Memory B cell (primary cell): ENCODE measurements around the gene PIM3.

ENCODE experiments used
- ATAC-seq: fragments of 150-1000 bp; cut with Tn5 transposase; 2 replicates; pipeline ENCODE4 v1.10.0; 2021; ENCODE audit warnings: low read depth, mild to moderate bottlenecking, moderate library complexity
- DNase-seq, 2 donors: peaks; one replicate each; pipeline ENCODE4 v3.0.0; 2022; ENCODE audit warnings: low spot score in 2 of 2
- H3K27ac Mint-ChIP-seq: one replicate; pipeline ENCODE4 v1.8.0; 2022; ENCODE audit warnings: mild to moderate bottlenecking, moderate library complexity, mixed read lengths
- H3K27me3 Mint-ChIP-seq: one replicate; pipeline ENCODE4 v1.8.0; 2022; ENCODE audit warnings: mixed read lengths
- H3K36me3 Mint-ChIP-seq: one replicate; pipeline ENCODE4 v1.8.0; 2022; ENCODE audit warnings: mild to moderate bottlenecking, mixed read lengths
- H3K4me1 Mint-ChIP-seq: one replicate; pipeline ENCODE4 v1.8.0; 2022; ENCODE audit warnings: mixed read lengths
- H3K4me3 Mint-ChIP-seq: one replicate; pipeline ENCODE4 v1.8.0; 2022; ENCODE audit warnings: mild to moderate bottlenecking, moderate library complexity, mixed read lengths
- H3K9me3 Mint-ChIP-seq: one replicate; pipeline ENCODE4 v1.8.0; 2022; ENCODE audit warnings: mixed read lengths

The PIM3 gene

DNA sequence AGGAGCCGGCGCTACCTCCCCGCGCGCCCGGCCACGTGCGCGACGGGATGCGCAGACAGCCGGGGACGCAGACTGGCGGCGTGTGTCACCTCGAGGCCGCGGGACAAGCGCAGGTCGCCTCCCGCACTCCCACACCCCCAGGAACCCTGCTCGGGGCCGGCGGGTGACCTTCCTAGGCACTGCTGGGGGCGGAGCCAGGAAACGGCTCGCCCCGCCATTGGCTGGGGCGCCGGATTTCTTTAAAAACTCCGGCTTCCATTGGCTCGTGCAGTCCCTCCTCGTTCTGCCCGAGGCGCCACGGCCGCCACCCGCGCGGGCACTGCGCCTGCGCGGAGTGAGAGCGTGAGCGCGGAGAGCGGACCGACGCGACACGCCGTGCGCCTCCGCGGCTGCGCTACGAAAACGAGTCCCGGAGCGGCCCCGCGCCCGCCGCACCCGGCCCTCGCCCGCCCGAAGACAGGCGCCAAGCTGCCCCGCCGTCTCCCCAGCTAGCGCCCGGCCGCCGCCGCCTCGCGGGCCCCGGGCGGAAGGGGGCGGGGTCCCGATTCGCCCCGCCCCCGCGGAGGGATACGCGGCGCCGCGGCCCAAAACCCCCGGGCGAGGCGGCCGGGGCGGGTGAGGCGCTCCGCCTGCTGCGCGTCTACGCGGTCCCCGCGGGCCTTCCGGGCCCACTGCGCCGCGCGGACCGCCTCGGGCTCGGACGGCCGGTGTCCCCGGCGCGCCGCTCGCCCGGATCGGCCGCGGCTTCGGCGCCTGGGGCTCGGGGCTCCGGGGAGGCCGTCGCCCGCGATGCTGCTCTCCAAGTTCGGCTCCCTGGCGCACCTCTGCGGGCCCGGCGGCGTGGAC is at the start of gene PIM3:
Gene PIM3, plus strand, starts transcription at position 614 of the 846 bp plus-strand sequence. Its CDS starts 176 bp downstream, at position 790.
- Mint-ChIP-seq H3K9me3 (no peaks in the 10 kb centered on the region), H3K36me3 (peaks cover 4% of the 10 kb centered on the region), H3K27ac (peak within 1 kb of the TSS; percentile 96), H3K27me3 (no peaks in the 10 kb centered on the region), H3K4me3 (peak within 1 kb of the TSS; percentile 89), H3K4me1 (peaks cover 26% of the 10 kb centered on the region)
- DNase-seq (peak; percentile 91 to 93), ATAC-seq (peak; percentile 73)

GRCh38 chr22:49911881-49912625 is 48.5 kb upstream of the PIM3 start:
- no peak for DNase-seq
- H3K36me3 Mint-ChIP-seq: peaks cover 7% of the 10 kb centered on the region
- H3K4me1 Mint-ChIP-seq: peaks cover 3% of the 10 kb centered on the region
- H3K9me3 Mint-ChIP-seq: no peaks in the 10 kb centered on the region
- no peaks in the 10 kb centered on the region for H3K27me3 Mint-ChIP-seq
- no peak overlapping the region for H3K27ac Mint-ChIP-seq
- no peak overlapping the region for H3K4me3 Mint-ChIP-seq
- no peak for ATAC-seq

DNA sequence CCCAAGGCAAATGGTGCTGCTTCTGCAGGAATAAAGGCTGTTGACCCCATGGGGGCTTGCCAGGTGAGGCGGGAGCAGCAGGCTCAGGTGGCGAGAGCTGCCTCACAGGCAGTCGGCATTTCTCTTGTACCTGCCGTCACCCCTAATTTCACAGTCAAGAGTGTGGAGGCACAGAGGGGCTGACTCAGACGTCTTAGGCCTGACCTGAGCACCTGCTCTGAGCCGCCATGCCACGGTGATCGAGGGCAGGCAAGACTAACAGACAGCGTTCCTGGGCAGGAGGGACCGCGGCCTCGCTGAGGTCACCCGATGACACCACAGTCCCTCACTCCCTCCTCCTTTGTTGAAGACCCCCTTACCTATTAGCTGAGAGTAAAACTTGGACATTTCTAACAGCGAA is 47.5 kb upstream of the PIM3 start:
- no peaks in the 10 kb centered on the region for H3K9me3 Mint-ChIP-seq
- no peak for DNase-seq
- H3K27ac Mint-ChIP-seq: no peak overlapping the region
- no peak overlapping the region for H3K4me3 Mint-ChIP-seq
- ATAC-seq: no peak
- no peaks in the 10 kb centered on the region for H3K36me3 Mint-ChIP-seq
- no peaks in the 10 kb centered on the region for H3K27me3 Mint-ChIP-seq
- no peaks in the 10 kb centered on the region for H3K4me1 Mint-ChIP-seq

DNA sequence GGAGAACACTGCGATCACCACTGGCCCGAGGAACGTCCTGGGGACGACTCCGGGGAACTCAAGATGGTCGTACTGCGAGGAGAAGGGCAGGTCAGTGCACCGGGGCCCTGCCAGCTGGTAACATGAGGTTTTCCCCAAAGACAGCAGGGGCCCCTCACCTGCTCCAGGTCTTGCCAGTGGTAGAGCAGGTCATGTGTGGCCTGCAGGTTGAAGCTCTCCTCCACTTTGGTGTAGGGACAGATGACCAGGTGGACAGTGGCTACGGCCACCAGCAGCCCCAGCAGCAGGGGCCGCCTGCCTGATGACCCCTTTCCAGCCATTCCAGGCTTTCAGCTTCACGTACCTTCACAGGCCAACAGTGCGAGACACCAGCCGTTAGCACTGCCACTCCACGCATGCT is 47.1 kb upstream of the PIM3 start:
- H3K4me3 Mint-ChIP-seq: no peak overlapping the region
- H3K36me3 Mint-ChIP-seq: no peaks in the 10 kb centered on the region
- no peaks in the 10 kb centered on the region for H3K27me3 Mint-ChIP-seq
- no peak for DNase-seq
- H3K27ac Mint-ChIP-seq: no peak overlapping the region
- no peaks in the 10 kb centered on the region for H3K4me1 Mint-ChIP-seq
- ATAC-seq: no peak
- no peaks in the 10 kb centered on the region for H3K9me3 Mint-ChIP-seq

DNA sequence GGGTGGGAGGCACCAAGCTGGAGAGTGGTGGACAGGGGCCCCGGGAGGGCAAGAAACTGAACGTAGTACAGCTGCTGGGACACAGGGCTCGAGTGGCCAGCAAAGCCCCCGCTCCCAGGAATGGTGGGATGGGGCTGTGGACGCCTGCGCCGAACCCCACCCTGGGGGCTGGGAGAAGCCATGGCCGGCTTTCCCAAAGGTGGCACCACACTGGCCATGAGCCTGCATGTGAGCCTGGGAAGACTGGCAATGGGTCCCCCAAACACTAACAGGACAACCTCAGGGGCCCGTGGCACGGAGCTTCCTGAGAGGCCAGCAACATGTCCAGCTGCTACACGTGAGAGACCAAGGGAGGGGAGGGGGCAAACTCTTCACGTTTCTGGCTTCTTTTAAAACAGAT is 46.3 kb upstream of the PIM3 start:
- ATAC-seq: no peak
- no peaks in the 10 kb centered on the region for H3K4me1 Mint-ChIP-seq
- no peak overlapping the region for H3K4me3 Mint-ChIP-seq

DNA sequence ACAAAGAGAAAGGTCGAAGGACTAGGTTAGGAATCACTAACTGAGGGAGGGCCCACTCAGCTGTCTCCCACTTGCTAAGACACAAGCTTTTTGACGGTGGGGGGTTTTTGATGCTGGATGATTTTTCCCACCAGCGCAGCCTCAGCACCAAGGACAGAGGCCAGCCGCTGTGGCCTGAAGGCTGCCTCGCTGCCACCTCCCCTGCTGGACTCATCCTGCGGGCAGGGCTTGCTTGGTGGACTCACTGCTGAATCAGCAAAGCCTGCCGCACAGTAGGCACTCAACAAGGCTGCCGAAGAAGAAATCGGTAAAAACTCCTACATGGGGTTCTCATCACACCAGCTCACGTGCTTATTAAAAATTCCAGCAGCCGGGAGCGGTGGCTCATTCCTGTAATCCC is 45.0 kb upstream of the PIM3 start:
- Mint-ChIP-seq H3K36me3 (no peaks in the 10 kb centered on the region), H3K27ac (no peak overlapping the region), H3K27me3 (no peaks in the 10 kb centered on the region), H3K9me3 (no peaks in the 10 kb centered on the region), H3K4me1 (no peaks in the 10 kb centered on the region), H3K4me3 (no peak overlapping the region)
- DNase-seq (no peak), ATAC-seq (no peak)

More for the DNA sequence above, 46.3 kb upstream of the PIM3 start:
- H3K9me3 Mint-ChIP-seq: no peaks in the 10 kb centered on the region
- no peak for DNase-seq
- no peak overlapping the region for H3K27ac Mint-ChIP-seq
- H3K27me3 Mint-ChIP-seq: no peaks in the 10 kb centered on the region
- H3K36me3 Mint-ChIP-seq: no peaks in the 10 kb centered on the region

GRCh38 chr22:49916831-49917230 is 43.7 kb upstream of the PIM3 start:
- DNase-seq (no peak), ATAC-seq (no peak)
- Mint-ChIP-seq H3K4me1 (no peaks in the 10 kb centered on the region), H3K36me3 (no peaks in the 10 kb centered on the region), H3K27ac (no peak overlapping the region), H3K4me3 (peak overlapping the region; percentile 83), H3K9me3 (no peaks in the 10 kb centered on the region), H3K27me3 (no peaks in the 10 kb centered on the region)

- H3K9me3 Mint-ChIP-seq: no peaks in the 10 kb centered on the region
- no peaks in the 10 kb centered on the region for H3K27me3 Mint-ChIP-seq
- peak within 1 kb of the TSS; percentile 83 for H3K4me3 Mint-ChIP-seq
- H3K4me1 Mint-ChIP-seq: no peaks in the 10 kb centered on the region
- H3K27ac Mint-ChIP-seq: peak within 1 kb of the TSS; percentile 70
- H3K36me3 Mint-ChIP-seq: no peaks in the 10 kb centered on the region
- DNase-seq (peak; percentile 91 to 95), ATAC-seq (peak; percentile 96)
These were observed 42.3 kb upstream of the PIM3 start, which contains the start of the genes ALG12 and CRELD2 for GRCh38 chr22:49917974-49918910. Gene ALG12, minus strand, starts transcription at chr22:49918438. Its CDS starts 4,673 bp downstream, at chr22:49913765. Gene CRELD2, plus strand, starts transcription at chr22:49918634. Its CDS starts 136 bp downstream, at chr22:49918770.

- Mint-ChIP-seq H3K27me3 (no peaks in the 10 kb centered on the region), H3K27ac (peak overlapping the region; percentile 63), H3K4me1 (no peaks in the 10 kb centered on the region), H3K36me3 (no peaks in the 10 kb centered on the region), H3K4me3 (peak overlapping the region; percentile 69), H3K9me3 (no peaks in the 10 kb centered on the region)
- ATAC-seq: no peak
- DNase-seq: no peak
These were observed 41.4 kb upstream of the PIM3 start for GRCh38 chr22:49918911-49919881.

DNA sequence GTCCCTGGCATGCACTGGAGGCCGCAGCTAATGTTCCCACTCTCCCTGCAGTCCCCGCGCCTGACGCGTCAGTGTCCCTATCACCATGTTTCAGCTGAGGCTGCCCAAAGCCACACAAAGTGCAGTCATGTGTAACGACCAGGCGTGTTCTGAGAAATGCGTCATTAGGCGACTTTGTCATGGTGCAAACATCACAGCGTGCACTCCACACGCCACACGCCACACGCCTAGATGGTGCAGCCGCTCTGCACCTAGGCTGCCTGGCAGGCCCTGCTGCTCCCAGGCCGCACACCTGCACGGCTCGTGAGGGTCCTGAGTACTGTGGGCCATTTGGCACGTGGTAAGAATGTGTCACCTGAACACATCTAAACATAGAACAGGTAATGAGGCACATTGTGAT is 39.7 kb upstream of the PIM3 start:
- H3K4me1 Mint-ChIP-seq: peaks cover 8% of the 10 kb centered on the region
- peak overlapping the region; percentile 29 for H3K4me3 Mint-ChIP-seq
- ATAC-seq: no peak
- H3K27me3 Mint-ChIP-seq: no peaks in the 10 kb centered on the region
- H3K36me3 Mint-ChIP-seq: no peaks in the 10 kb centered on the region
- DNase-seq: no peak
- no peak overlapping the region for H3K27ac Mint-ChIP-seq
- no peaks in the 10 kb centered on the region for H3K9me3 Mint-ChIP-seq

DNA sequence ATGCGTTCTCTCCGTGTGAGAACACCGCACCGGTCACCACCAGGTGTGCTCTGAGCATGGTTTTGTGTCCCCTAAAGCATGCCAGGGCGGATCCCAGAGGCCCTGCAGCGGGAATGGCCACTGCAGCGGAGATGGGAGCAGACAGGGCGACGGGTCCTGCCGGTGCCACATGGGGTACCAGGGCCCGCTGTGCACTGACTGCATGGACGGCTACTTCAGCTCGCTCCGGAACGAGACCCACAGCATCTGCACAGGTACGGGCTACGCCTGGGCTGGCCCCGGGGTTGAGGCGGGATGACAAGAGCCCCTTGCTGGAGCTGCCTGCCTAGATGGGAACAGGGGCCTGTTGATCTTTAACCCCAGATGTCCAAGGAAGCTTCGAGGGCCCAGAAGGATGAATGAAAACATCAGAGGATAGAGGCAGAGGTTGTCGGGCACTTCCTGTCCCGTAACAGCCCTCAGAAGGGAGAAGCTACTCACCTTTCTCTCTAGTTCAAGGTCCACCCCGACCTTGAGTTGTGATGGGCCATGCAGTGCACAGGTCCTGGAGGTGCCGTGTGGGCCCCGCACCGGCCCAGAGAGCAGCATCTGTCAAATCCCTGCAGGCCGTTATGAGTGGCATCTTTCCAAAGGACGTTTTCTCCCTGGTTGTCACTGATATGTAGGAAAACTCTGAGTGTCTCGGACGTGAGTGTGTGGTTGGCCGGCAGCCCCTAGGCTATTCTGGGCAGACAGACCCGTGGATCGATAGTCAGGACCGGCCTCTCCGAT is 38.9 kb upstream of the PIM3 start:
- Mint-ChIP-seq H3K4me1 (peaks cover 12% of the 10 kb centered on the region), H3K36me3 (no peaks in the 10 kb centered on the region), H3K27ac (no peak overlapping the region), H3K4me3 (no peak overlapping the region), H3K9me3 (no peaks in the 10 kb centered on the region), H3K27me3 (no peaks in the 10 kb centered on the region)
- no peak for ATAC-seq
- no peak for DNase-seq

- DNase-seq (no peak), ATAC-seq (no peak)
- Mint-ChIP-seq H3K4me3 (no peak overlapping the region), H3K4me1 (peaks cover 15% of the 10 kb centered on the region), H3K36me3 (no peaks in the 10 kb centered on the region), H3K9me3 (no peaks in the 10 kb centered on the region), H3K27ac (no peak overlapping the region), H3K27me3 (no peaks in the 10 kb centered on the region)
These were observed 38.1 kb upstream of the PIM3 start for GRCh38 chr22:49922484-49922883.
